K562 (cell line): Measurements from ENCODE around the gene HLCS. TPM values are rescaled to one million over a fixed set of nuclear protein-coding genes. Genes with fewer than 3 reads are reported as not detected.

Experiments used
- BCLAF1 ChIP-seq, 2 experiments: fragments of 450-650 bp in 1 of 2; IDR thresholded peaks; 2 replicates each; pipeline ENCODE4 v1.6.1; 2011 to 2017; ENCODE audit warnings: low read depth in 2 of 2, antibody characterized with exemption in 1 of 2, borderline replicate concordance in 1 of 2, low read length in 1 of 2, mild to moderate bottlenecking in 1 of 2, mixed read lengths in 1 of 2; ENCODE audit not compliant: control insufficient read depth in 1 of 2
- CREM ChIP-seq: IDR thresholded peaks from 2 replicates; pipeline ENCODE4 v1.6.1; 2014; ENCODE audit warnings: antibody characterized with exemption, low read depth
- EGR1 ChIP-seq: fragments of 450-650 bp; conservative IDR thresholded peaks from 2 replicates; pipeline ENCODE4 v1.6.1; 2017; ENCODE audit warnings: mild to moderate bottlenecking
- FOSL1 ChIP-seq: fragments of 200-800 bp; sonication (Bioruptor generic); conservative IDR thresholded peaks from 2 replicates; pipeline ENCODE4 v1.6.1; 2016; ENCODE audit warnings: missing genetic modification characterization, missing compliant biosample characterization
- HOMEZ ChIP-seq: fragments of 250-450 bp; sonication (Bioruptor Pico); IDR thresholded peaks from 2 replicates; pipeline ENCODE4 v1.4.0; 2020; ENCODE audit warnings: mild to moderate bottlenecking, moderate library complexity
- MAZ ChIP-seq, 2 experiments: fragments of 450-650 bp in 1 of 2; sonication (generic) in 1 of 2; formaldehyde crosslinking; IDR thresholded peaks in 1 of 2; conservative IDR thresholded peaks in 1 of 2; 2 replicates each; pipeline versions ENCODE4 v1.4.0 to v1.5.0; 2020; ENCODE audit warnings: mild to moderate bottlenecking in 1 of 2, missing genetic modification reagents in 1 of 2
- MTA3 ChIP-seq: fragments of 450-650 bp; formaldehyde crosslinking; IDR thresholded peaks from 2 replicates; pipeline ENCODE4 v1.6.1; 2017; ENCODE audit warnings: mild to moderate bottlenecking, borderline replicate concordance
- MYBL2 ChIP-seq, 2 experiments: fragments of 450-650 bp in 1 of 2; sonication (generic) in 1 of 2; formaldehyde crosslinking in 1 of 2; IDR thresholded peaks; 2 replicates each; pipeline versions ENCODE4 v1.6.1 to v1.8.1; 2017 to 2022; ENCODE audit warnings: borderline replicate concordance in 1 of 2, inconsistent platforms in 1 of 2, low read depth in 1 of 2, mild to moderate bottlenecking in 1 of 2, missing genetic modification reagents in 1 of 2, moderate library complexity in 1 of 2
- PHB2 ChIP-seq: fragments of 450-650 bp; IDR thresholded peaks from 2 replicates; pipeline ENCODE4 v1.6.1; 2017; ENCODE audit warnings: low read depth
- SMARCE1 ChIP-seq: fragments of 450-650 bp; IDR thresholded peaks from 2 replicates; pipeline ENCODE4 v1.7.1; 2016; ENCODE audit warnings: mild to moderate bottlenecking
- SRSF3 ChIP-seq: fragments of 200-400 bp; formaldehyde crosslinking; IDR thresholded peaks from 2 replicates; pipeline ENCODE4 v1.6.1; 2016; ENCODE audit warnings: mild to moderate bottlenecking, low read length, moderate library complexity; ENCODE audit not compliant: insufficient read depth
- THAP7 ChIP-seq: fragments of 250-450 bp; sonication (Bioruptor Pico); IDR thresholded peaks from 2 replicates; pipeline ENCODE4 v1.5.0; 2021
- YBX1 ChIP-seq: fragments of 450-650 bp; IDR thresholded peaks from 2 replicates; pipeline ENCODE4 v1.7.1; 2016; ENCODE audit warnings: mild to moderate bottlenecking
- ZNF398 ChIP-seq: fragments of 250-450 bp; sonication (Bioruptor Pico); IDR thresholded peaks from 2 replicates; pipeline ENCODE4 v1.8.0; 2021; ENCODE audit warnings: moderate library complexity, mild to moderate bottlenecking, inconsistent platforms
- polyA plus RNA-seq, 8 experiments: library from polyadenylated mRNA; depleted of rRNA in 4 of 8; stranded (reverse) in 5 of 8; unstranded in 3 of 8; fragments of >200 nt; fragmentation: Nextera tagmentation in 2 of 8; fragmentation: Illumina TruSeq in 1 of 8; extraction: Ambion mirVana in 2 of 8; extraction: Trizol in 1 of 8; gene quantifications; 2 replicates each; pipeline versions ENCODE4 v1.2.1 to v1.2.3, GENCODE V29; 2011 to 2014; ENCODE audit warnings: inconsistent platforms in 1 of 8, missing spikeins in 1 of 8
- total RNA-seq, 7 experiments: library from RNA; depleted of rRNA in 6 of 7; stranded (reverse); fragments of >200 nt in 6 of 7; fragmentation: Illumina TruSeq in 2 of 7; extraction: Trizol in 2 of 7; gene quantifications; 2 replicates each; pipeline versions ENCODE4 v1.2.1 to v1.2.3, GENCODE V29; 2011 to 2021; ENCODE audit warnings: low replicate concordance in 1 of 7

HLCS gene
- total and polyA plus RNA-seq, 9 of the 15 experiments (the other 6 are each of a cell fraction or from before 2014, with no cell fraction given), result 3.0 to 21.5 (median 17.1) TPM

- TF ChIP-seq HOMEZ (CRISPR knock-in tag), result no peak
- no peak for TF ChIP-seq THAP7 (CRISPR knock-in tag)
- no peak for TF ChIP-seq SRSF3
- no peak for TF ChIP-seq YBX1
- no peak for TF ChIP-seq ZNF398
- TF ChIP-seq FOSL1 (tag), result peak; percentile 45
- peak; percentile 55 for TF ChIP-seq EGR1
- TF ChIP-seq PHB2, result no peak
- TF ChIP-seq MAZ (CRISPR knock-in tag; conservative IDR thresholded peaks at IDR 0.05 in 1 of 2, IDR thresholded peaks at IDR 0.05 in 1 of 2), result 0 out of 4 replicates have a peak, but pooled peaks of 1 of the 2 experiments have one; percentile 11
- no peak for TF ChIP-seq MYBL2 (IDR thresholded peaks at IDR 0.05; ENCODE audit: low read depth)
- no peak for TF ChIP-seq MYBL2 (CRISPR knock-in tag; IDR thresholded peaks at IDR 0.05; ENCODE audit: borderline replicate concordance)
- TF ChIP-seq SMARCE1, result 0 out of 2 replicates have a peak, but pooled peaks have one; percentile 36
- TF ChIP-seq BCLAF1 (IDR thresholded peaks at IDR 0.05; ENCODE audit: borderline replicate concordance in 1 of 2, control insufficient read depth in 1 of 2, low read depth in 2 of 2, low read length in 1 of 2), result no peak
- no peak for TF ChIP-seq MTA3
- TF ChIP-seq CREM, result no peak
These were observed 626 bp upstream of the HLCS start (continued) for GRCh38 chr21:36966821-36967768.
